ENCODE results near the gene ZNF423.

The ZNF423 gene

GRCh38 chr16:49594685-49595498 lies 261.0 kb downstream of the ZNF423 start:
- no peak for DNase-seq

GRCh38 chr16:49594153-49594552 lies 261.8 kb downstream of the ZNF423 start:
- DNase-seq = no peak

- DNase-seq = no peak
These were observed 262.4 kb downstream of the ZNF423 start for GRCh38 chr16:49593424-49594040.

GRCh38 chr16:49592546-49593423 lies 263.1 kb downstream of the ZNF423 start:
- DNase-seq = peak; percentile 71

- DNase-seq = no peak
These were observed 265.6 kb downstream of the ZNF423 start for GRCh38 chr16:49590166-49590871.

GRCh38 chr16:49589544-49590031 lies 266.3 kb downstream of the ZNF423 start:
- DNase-seq = no peak

- DNase-seq = no peak
These were observed 267.1 kb downstream of the ZNF423 start for GRCh38 chr16:49588729-49589384.

- no peak for DNase-seq
These were observed 267.9 kb downstream of the ZNF423 start for GRCh38 chr16:49588026-49588425.

GRCh38 chr16:49587511-49587910 lies 268.4 kb downstream of the ZNF423 start:
- DNase-seq = no peak

- no peak for DNase-seq
These were observed 269.2 kb downstream of the ZNF423 start for GRCh38 chr16:49586466-49587450.

- DNase-seq = no peak
These were observed 270.6 kb downstream of the ZNF423 start for GRCh38 chr16:49585143-49585832.

- DNase-seq = no peak
These were observed 272.0 kb downstream of the ZNF423 start for GRCh38 chr16:49583911-49584310.

- no peak for DNase-seq
These were observed 274.1 kb downstream of the ZNF423 start for GRCh38 chr16:49581630-49582298.

- DNase-seq = no peak
These were observed 275.1 kb downstream of the ZNF423 start for GRCh38 chr16:49580751-49581303.

GRCh38 chr16:49578435-49579024 lies 277.4 kb downstream of the ZNF423 start:
- DNase-seq = no peak

- no peak for DNase-seq
These were observed 277.9 kb downstream of the ZNF423 start for GRCh38 chr16:49578018-49578417.

- no peak for DNase-seq
These were observed 279.0 kb downstream of the ZNF423 start for GRCh38 chr16:49576941-49577340.

GRCh38 chr16:49576173-49576494 lies 279.8 kb downstream of the ZNF423 start:
- DNase-seq = no peak
